Uterus (tissue), 2 donors: ENCODE results near the gene GSG1L.

Source experiments
- CTCF ChIP-seq, 4 experiments: fragments of 200-600 bp in 2 of 4; fragments of 450-650 bp in 2 of 4; sonication (generic) in 2 of 4; IDR thresholded peaks; one replicate each; pipeline ENCODE4 v1.5.1; 2016 to 2019; ENCODE audit warnings: antibody characterized with exemption in 4 of 4, mild to moderate bottlenecking in 2 of 4, moderate library complexity in 1 of 4
- POLR2A ChIP-seq, 2 donors: fragments of 450-650 bp; IDR thresholded peaks; one replicate each; pipeline ENCODE4 v1.6.1; 2016; ENCODE audit warnings: antibody characterized with exemption in 2 of 2, mild to moderate bottlenecking in 1 of 2, moderate library complexity in 1 of 2

- TF ChIP-seq CTCF (IDR thresholded peaks at IDR 0.05) (no peak), POLR2A (IDR thresholded peaks at IDR 0.05) (no peak)
Observed at GRCh38 chr16:27751676-27752075, 311.8 kb downstream of the GSG1L start.
